Liver (tissue), 9 donors: ENCODE data around the gene TIMM22. TPM values are rescaled to one million over a fixed set of nuclear protein-coding genes. Genes with fewer than 3 reads are reported as not detected.

Source experiments
- DNase-seq: peaks from one replicate; pipeline ENCODE4 v3.0.0-alpha.2; 2017; ENCODE audit warnings: low spot score
- H3K27ac ChIP-seq, 2 donors: one replicate each; pipeline ENCODE4 v1.7.0; 2013; ENCODE audit warnings: inconsistent platforms in 2 of 2, low read length in 2 of 2, control low read depth in 1 of 2, low read depth in 1 of 2, mild to moderate bottlenecking in 1 of 2
- H3K27me3 ChIP-seq, 4 donors: one replicate each; pipeline versions ENCODE4 v1.6.1 to v1.7.0; 2013; ENCODE audit warnings: low read length in 3 of 4, inconsistent platforms in 1 of 4, mild to moderate bottlenecking in 1 of 4, moderate library complexity in 1 of 4; ENCODE audit not compliant: control insufficient read depth in 4 of 4, insufficient read depth in 4 of 4
- H3K36me3 ChIP-seq, 4 donors: one replicate each; pipeline versions ENCODE4 v1.6.1 to v1.7.0; 2013; ENCODE audit warnings: low read length in 3 of 4, mild to moderate bottlenecking in 3 of 4, low read depth in 1 of 4, moderate library complexity in 1 of 4; ENCODE audit not compliant: control insufficient read depth in 4 of 4, insufficient read depth in 3 of 4
- H3K4me1 ChIP-seq, 4 donors: one replicate each; pipeline versions ENCODE4 v1.6.1 to v1.7.0; 2013; ENCODE audit warnings: low read length in 3 of 4, mild to moderate bottlenecking in 3 of 4, moderate library complexity in 1 of 4; ENCODE audit not compliant: control insufficient read depth in 4 of 4, insufficient read depth in 4 of 4
- H3K4me3 ChIP-seq, 3 donors: one replicate each; pipeline versions ENCODE4 v1.6.1 to v1.7.0; 2013; ENCODE audit warnings: low read length in 3 of 3, control low read depth in 1 of 3, low read depth in 1 of 3, mild to moderate bottlenecking in 1 of 3
- H3K9ac ChIP-seq, 2 donors: one replicate each; pipeline ENCODE4 v1.7.0; 2013; ENCODE audit warnings: low read length in 2 of 2, mild to moderate bottlenecking in 2 of 2, moderate library complexity in 2 of 2, control low read depth in 1 of 2, low read depth in 1 of 2
- H3K9me3 ChIP-seq, 4 donors: one replicate each; pipeline versions ENCODE4 v1.6.1 to v1.7.0; 2013; ENCODE audit warnings: low read length in 3 of 4; ENCODE audit not compliant: control insufficient read depth in 4 of 4
- ATF3 ChIP-seq: IDR thresholded peaks from 2 replicates; pipeline ENCODE4 v1.6.1; 2016; ENCODE audit warnings: antibody characterized with exemption
- EGR1 ChIP-seq, 2 donors: IDR thresholded peaks; 2 replicates each; pipeline ENCODE4 v1.6.1; 2016 to 2018; ENCODE audit warnings: antibody characterized with exemption in 2 of 2, low read depth in 2 of 2
- FOXA1 ChIP-seq: IDR thresholded peaks from 2 replicates; pipeline ENCODE4 v1.6.1; 2016; ENCODE audit warnings: antibody characterized with exemption
- FOXA2 ChIP-seq: IDR thresholded peaks from 2 replicates; pipeline ENCODE4 v1.6.1; 2016; ENCODE audit warnings: antibody characterized with exemption
- GABPA ChIP-seq, 2 donors: IDR thresholded peaks in 1 of 2; conservative IDR thresholded peaks in 1 of 2; 2 replicates each; pipeline ENCODE4 v1.6.1; 2016; ENCODE audit warnings: antibody characterized with exemption in 2 of 2, mild to moderate bottlenecking in 1 of 2, moderate library complexity in 1 of 2
- HNF4A ChIP-seq, 2 donors: conservative IDR thresholded peaks; 2 replicates each; pipeline ENCODE4 v1.6.1; 2016; ENCODE audit warnings: antibody characterized with exemption in 2 of 2, mild to moderate bottlenecking in 2 of 2
- HNF4G ChIP-seq: IDR thresholded peaks from 2 replicates; pipeline ENCODE4 v1.6.1; 2016; ENCODE audit warnings: antibody characterized with exemption
- JUND ChIP-seq, 2 donors: IDR thresholded peaks; 2 replicates each; pipeline ENCODE4 v1.6.1; 2016; ENCODE audit warnings: antibody characterized with exemption in 2 of 2
- MAX ChIP-seq: IDR thresholded peaks from 2 replicates; pipeline ENCODE4 v1.6.1; 2016; ENCODE audit warnings: antibody characterized with exemption
- NR2F2 ChIP-seq: IDR thresholded peaks from 2 replicates; pipeline ENCODE4 v1.6.1; 2016; ENCODE audit warnings: antibody characterized with exemption
- RAD21 ChIP-seq, 2 donors: IDR thresholded peaks; 2 replicates each; pipeline ENCODE4 v1.6.1; 2016; ENCODE audit warnings: antibody characterized with exemption in 2 of 2, mild to moderate bottlenecking in 2 of 2
- REST ChIP-seq: IDR thresholded peaks from 2 replicates; pipeline ENCODE4 v1.6.1; 2016; ENCODE audit warnings: antibody characterized with exemption, mild to moderate bottlenecking
- RXRA ChIP-seq, 2 donors: IDR thresholded peaks; 2 replicates each; pipeline ENCODE4 v1.6.1; 2017 to 2018; ENCODE audit warnings: antibody characterized with exemption in 2 of 2, mild to moderate bottlenecking in 1 of 2
- TAF1 ChIP-seq: conservative IDR thresholded peaks from 2 replicates; pipeline ENCODE4 v1.6.1; 2016; ENCODE audit warnings: antibody characterized with exemption, mild to moderate bottlenecking
- YY1 ChIP-seq: IDR thresholded peaks from 2 replicates; pipeline ENCODE4 v1.6.1; 2016; ENCODE audit warnings: antibody characterized with exemption, mild to moderate bottlenecking
- ZBTB33 ChIP-seq: IDR thresholded peaks from 2 replicates; pipeline ENCODE4 v1.6.1; 2016; ENCODE audit warnings: antibody characterized with exemption
- WGBS: extraction: QIAGEN DNeasy Blood & Tissue Kit; methylation state at CpG from one replicate; pipeline ENCODE4 v1.1.7; 2013; 5-methylcytosine and 5-hydroxymethylcytosine counted together
- polyA plus RNA-seq, 2 donors: library from polyadenylated mRNA; stranded (reverse) in 1 of 2; unstranded in 1 of 2; fragments of 200-250 nt in 1 of 2; fragments of >200 nt in 1 of 2; fragmentation: Nextera tagmentation in 1 of 2; extraction: Ambion mirVana in 1 of 2; gene quantifications; one replicate each; pipeline versions ENCODE4 v1.2.1 to v1.2.3, GENCODE V29; 2013 to 2015
- total RNA-seq, 2 donors: library from RNA; depleted of rRNA; stranded (reverse); fragments of >200 nt; gene quantifications; one replicate each; pipeline ENCODE4 v1.2.3, GENCODE V29; 2014
- TF ChIP-seq, protein P1 (sequence below): fragments of 150-350 bp; IDR thresholded peaks from 2 replicates; pipeline ENCODE4 v1.5.1; 2017; ENCODE audit warnings: improper control_type of control experiment, low read depth, low read length; ENCODE audit not compliant: missing input control
- donor health status: healthy.
- donor health status: healthy.
- donor health status: healthy.
- donor health status: healthy.
- donor health status: healthy.

Gene TIMM22
- total and polyA plus RNA-seq, 4 donors: 4.4 to 5.0 (median 4.6) TPM

DNA sequence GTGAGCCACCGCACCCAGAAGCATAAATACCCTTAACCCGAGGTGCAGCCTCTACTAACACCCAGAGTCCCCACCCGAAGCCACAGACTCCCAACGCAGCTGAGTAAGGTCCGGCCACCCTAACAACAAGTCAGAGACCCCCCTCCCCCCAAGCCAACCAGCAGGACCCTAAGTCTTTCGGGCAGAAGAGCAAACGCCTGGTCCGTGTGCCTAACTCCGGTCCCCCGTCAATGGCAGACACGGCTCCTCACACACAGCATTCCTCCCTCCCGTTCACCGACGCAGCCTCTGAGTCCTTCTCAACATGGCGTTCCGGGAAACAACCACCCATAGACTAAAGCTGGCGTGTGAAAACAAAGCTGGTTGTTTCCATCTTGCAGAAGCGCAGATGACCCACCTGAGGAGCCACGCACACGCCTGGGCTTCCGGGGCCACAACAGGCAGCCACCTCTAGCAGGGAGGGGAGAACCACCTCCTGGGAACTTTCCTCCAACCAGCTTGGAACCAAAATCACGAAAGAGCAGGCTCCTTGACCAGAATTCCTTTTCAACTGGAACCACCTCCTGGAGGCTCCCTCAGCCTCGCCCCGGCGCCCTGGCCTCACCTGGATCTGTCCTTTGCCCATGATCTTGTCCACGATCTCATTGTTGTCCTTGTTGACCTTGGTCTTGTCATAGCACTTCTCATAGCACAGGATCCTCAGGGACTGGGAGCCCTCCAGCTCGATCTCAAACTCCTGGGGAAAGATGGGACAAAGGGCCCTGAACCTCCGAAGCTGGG is 52.7 kb downstream of the TIMM22 start:
- Histone ChIP-seq H3K27ac (no peak overlapping the region), H3K9ac (no peak overlapping the region), H3K4me3 (no peak overlapping the region), H3K9me3 (no peaks in the 10 kb centered on the region), H3K36me3 (peaks cover 0 to 3% (median 0%) of the 10 kb centered on the region in 4 donors), H3K4me1 (no peaks in the 10 kb centered on the region), H3K27me3 (no peaks in the 10 kb centered on the region)
- DNase-seq: no peak
- TF ChIP-seq ZBTB33 (no peak), EGR1 (IDR thresholded peaks at IDR 0.05; ENCODE audit: low read depth in 2 of 2) (no peak), REST (no peak), TAF1 (no peak)
- 91% methylated on average over 28 of the region's 28 CpGs for WGBS

DNA sequence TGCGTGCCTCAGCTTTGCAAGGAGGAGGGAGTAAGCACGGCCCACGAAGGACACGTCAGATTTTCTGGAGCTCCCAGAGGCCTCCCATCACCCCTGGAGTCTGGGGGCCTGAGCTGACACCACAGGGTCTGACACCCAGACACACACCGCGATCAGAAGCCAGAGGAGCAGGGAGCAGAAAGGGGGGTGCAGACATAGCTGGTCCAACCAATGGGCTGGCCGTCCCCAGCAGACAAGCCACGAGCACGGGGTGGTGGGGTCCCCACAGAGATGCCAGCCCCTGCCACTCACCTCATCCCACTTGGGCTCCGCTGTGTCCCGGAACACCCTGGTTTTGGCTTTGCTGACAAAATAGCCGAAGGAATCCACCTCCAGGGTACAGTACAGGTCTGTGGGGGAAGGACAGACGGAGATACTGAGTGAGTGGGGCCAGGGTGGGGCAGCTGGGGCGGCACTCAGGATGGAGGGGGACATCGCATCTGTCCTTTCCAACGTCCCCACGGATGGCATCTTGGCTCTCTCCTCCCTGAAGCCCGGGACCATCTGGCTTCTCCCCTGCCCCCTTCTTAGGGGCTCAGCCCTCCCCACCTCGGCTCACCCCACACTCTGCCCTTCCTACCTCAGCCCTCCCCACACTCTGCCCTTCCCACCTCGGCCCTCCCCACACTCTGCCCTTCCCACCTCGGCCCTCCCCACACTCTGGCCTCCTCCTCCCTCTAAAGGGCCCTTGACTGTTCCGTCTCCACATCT is 53.5 kb downstream of the TIMM22 start:
- H3K4me1 ChIP-seq: no peaks in the 10 kb centered on the region
- H3K27ac ChIP-seq: no peak overlapping the region
- DNase-seq: no peak
- peaks cover 0 to 3% (median 0%) of the 10 kb centered on the region in 4 donors for H3K36me3 ChIP-seq
- H3K4me3 ChIP-seq: no peak overlapping the region
- H3K27me3 ChIP-seq: no peaks in the 10 kb centered on the region
- H3K9me3 ChIP-seq: no peaks in the 10 kb centered on the region
- TF ChIP-seq NR2F2 (no peak), HNF4A (conservative IDR thresholded peaks at IDR 0.05) (no peak), FOXA2 (no peak), GABPA (IDR thresholded peaks at IDR 0.05 in 1 of 2, conservative IDR thresholded peaks at IDR 0.05 in 1 of 2) (no peak), REST (no peak), YY1 (no peak), RXRA (IDR thresholded peaks at IDR 0.05) (no peak), MAX (no peak), FOXA1 (no peak), EGR1 (IDR thresholded peaks at IDR 0.05; ENCODE audit: low read depth in 2 of 2) (no peak), ATF3 (no peak), HNF4G (no peak), RAD21 (IDR thresholded peaks at IDR 0.05) (no peak), TAF1 (no peak), JUND (IDR thresholded peaks at IDR 0.05) (no peak)
- TF ChIP-seq, protein P1, sequence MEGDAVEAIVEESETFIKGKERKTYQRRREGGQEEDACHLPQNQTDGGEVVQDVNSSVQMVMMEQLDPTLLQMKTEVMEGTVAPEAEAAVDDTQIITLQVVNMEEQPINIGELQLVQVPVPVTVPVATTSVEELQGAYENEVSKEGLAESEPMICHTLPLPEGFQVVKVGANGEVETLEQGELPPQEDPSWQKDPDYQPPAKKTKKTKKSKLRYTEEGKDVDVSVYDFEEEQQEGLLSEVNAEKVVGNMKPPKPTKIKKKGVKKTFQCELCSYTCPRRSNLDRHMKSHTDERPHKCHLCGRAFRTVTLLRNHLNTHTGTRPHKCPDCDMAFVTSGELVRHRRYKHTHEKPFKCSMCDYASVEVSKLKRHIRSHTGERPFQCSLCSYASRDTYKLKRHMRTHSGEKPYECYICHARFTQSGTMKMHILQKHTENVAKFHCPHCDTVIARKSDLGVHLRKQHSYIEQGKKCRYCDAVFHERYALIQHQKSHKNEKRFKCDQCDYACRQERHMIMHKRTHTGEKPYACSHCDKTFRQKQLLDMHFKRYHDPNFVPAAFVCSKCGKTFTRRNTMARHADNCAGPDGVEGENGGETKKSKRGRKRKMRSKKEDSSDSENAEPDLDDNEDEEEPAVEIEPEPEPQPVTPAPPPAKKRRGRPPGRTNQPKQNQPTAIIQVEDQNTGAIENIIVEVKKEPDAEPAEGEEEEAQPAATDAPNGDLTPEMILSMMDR: no peak
- 85% methylated on average over 22 of the region's 22 CpGs for WGBS
- H3K9ac ChIP-seq: no peak overlapping the region
